A549 (cell line): Measurements from ENCODE around the gene ASGR1. TPM values are rescaled to one million over a fixed set of nuclear protein-coding genes. Genes with fewer than 3 reads are reported as not detected.

Source experiments
- ATAC-seq, 2 experiments: fragments of 200-7000 bp in 1 of 2; fragments of >200 bp in 1 of 2; cut with Nextera tagmentation in 1 of 2; cut with Tn5 transposase in 1 of 2; 3 replicates each; pipeline versions ENCODE4 v1.8.0 to v1.9.1; 2018 to 2020; ENCODE audit warnings: mild to moderate bottlenecking in 1 of 2, moderate library complexity in 1 of 2
- CTCF ChIA-PET: fragments of 300-600 bp; sonication (Branson Sonifier 250); formaldehyde crosslinking; extraction: SDS; loops from one replicate; lab custom pipeline; 2021; ENCODE audit warnings: antibody characterized with exemption, inconsistent platforms; lab: Yijun Ruan, JAX
- POLR2A ChIA-PET: fragments of 350-600 bp; formaldehyde crosslinking; extraction: SDS; loops from one replicate; lab custom pipeline; 2021; ENCODE audit warnings: antibody characterized with exemption, inconsistent platforms; lab: Yijun Ruan, JAX
- DNase-seq, 2 experiments: peaks; one replicate each; pipeline versions ENCODE4 v3.0.0 to v3.0.0-alpha.2; 2011 to 2016; ENCODE audit warnings: low read depth in 1 of 2, low spot score in 1 of 2
- FAIRE-seq: peaks from 2 replicates; lab custom pipeline; 2011; peaks lifted over from hg19 to GRCh38; lab: Jason Lieb, UNC
- H3K27ac ChIP-seq, 2 experiments: fragments of >200 bp; sonication (Bioruptor Twin); formaldehyde crosslinking; 3 replicates each; pipeline ENCODE4 v1.5.1; 2016 to 2017
- H3K4me1 ChIP-seq: fragments of >200 bp; sonication (Bioruptor Twin); formaldehyde crosslinking; 3 replicates; pipeline ENCODE4 v1.6.1; 2016
- H3K4me2 ChIP-seq: fragments of >200 bp; sonication (Bioruptor Twin); formaldehyde crosslinking; 3 replicates; pipeline ENCODE4 v1.6.1; 2016
- H3K4me3 ChIP-seq: fragments of >200 bp; sonication (Bioruptor Twin); formaldehyde crosslinking; 3 replicates; pipeline ENCODE4 v1.5.1; 2016
- H3K9me3 ChIP-seq: fragments of >200 bp; sonication (Bioruptor Twin); formaldehyde crosslinking; 3 replicates; pipeline ENCODE4 v1.6.1; 2016
- CBX2 ChIP-seq: fragments of 200-600 bp; sonication (generic); IDR thresholded peaks from 2 replicates; pipeline ENCODE4 v1.6.1; 2016; ENCODE audit warnings: low read depth, mild to moderate bottlenecking, borderline replicate concordance
- CEBPB ChIP-seq, 2 experiments: fragments of >200 bp in 1 of 2; sonication (Bioruptor Twin) in 1 of 2; formaldehyde crosslinking in 1 of 2; IDR thresholded peaks; 2 replicates each; pipeline ENCODE4 v1.6.1; 2012 to 2016
- CHD2 ChIP-seq: fragments of 150-350 bp; IDR thresholded peaks from 2 replicates; pipeline ENCODE4 v1.6.1; 2014; ENCODE audit warnings: low read length; ENCODE audit not compliant: partially characterized antibody
- EP300 ChIP-seq, 2 experiments: fragments of >200 bp; sonication (Bioruptor Twin); formaldehyde crosslinking; IDR thresholded peaks; 2 replicates in 1 of 2; 3 replicates in 1 of 2; pipeline ENCODE4 v1.6.1; 2016 to 2017
- FOSL2 ChIP-seq, 2 experiments: fragments of 450-650 bp in 1 of 2; fragments of >200 bp in 1 of 2; sonication (Bioruptor Twin) in 1 of 2; formaldehyde crosslinking; IDR thresholded peaks; 2 replicates each; pipeline versions ENCODE4 v1.5.0 to v1.6.1; 2016 to 2020; ENCODE audit warnings: mild to moderate bottlenecking in 1 of 2, moderate library complexity in 1 of 2
- FOXS1 ChIP-seq: fragments of 250-450 bp; sonication (Bioruptor Pico); IDR thresholded peaks from 2 replicates; pipeline ENCODE4 v1.5.0; 2020; ENCODE audit warnings: mild to moderate bottlenecking, moderate library complexity
- GATA3 ChIP-seq: IDR thresholded peaks from 2 replicates; pipeline ENCODE4 v1.6.1; 2012; ENCODE audit warnings: borderline replicate concordance
- HOXB13 ChIP-seq: fragments of 250-450 bp; sonication (Bioruptor Pico); IDR thresholded peaks from 2 replicates; pipeline ENCODE4 v1.5.0; 2020; ENCODE audit warnings: low read depth, mild to moderate bottlenecking, moderate library complexity
- JUN ChIP-seq, 2 experiments: fragments of >200 bp; sonication (Bioruptor Twin); formaldehyde crosslinking; IDR thresholded peaks; 2 replicates in 1 of 2; 3 replicates in 1 of 2; pipeline ENCODE4 v1.6.1; 2016 to 2017
- JUNB ChIP-seq: fragments of >200 bp; sonication (Bioruptor Twin); formaldehyde crosslinking; IDR thresholded peaks from 2 replicates; pipeline ENCODE4 v1.6.1; 2016
- KDM1A ChIP-seq: fragments of 200-600 bp; sonication (generic); IDR thresholded peaks from 2 replicates; pipeline ENCODE4 v1.6.1; 2016; ENCODE audit warnings: low read depth, mild to moderate bottlenecking
- MAFK ChIP-seq: fragments of 450-650 bp; IDR thresholded peaks from 2 replicates; pipeline ENCODE4 v1.6.1; 2014; ENCODE audit not compliant: partially characterized antibody
- MAX ChIP-seq: IDR thresholded peaks from 2 replicates; pipeline ENCODE4 v1.6.1; 2012
- MAZ ChIP-seq: fragments of 150-350 bp; IDR thresholded peaks from 2 replicates; pipeline ENCODE4 v1.6.1; 2014; ENCODE audit warnings: antibody characterized with exemption, low read depth, low read length, borderline replicate concordance
- MYC ChIP-seq: IDR thresholded peaks from 2 replicates; pipeline ENCODE4 v1.6.1; 2012; ENCODE audit warnings: mild to moderate bottlenecking, inconsistent platforms, low read length, improper control_type of control experiment, borderline replicate concordance
- NR3C1 ChIP-seq: fragments of >200 bp; sonication (Bioruptor Twin); formaldehyde crosslinking; IDR thresholded peaks from 3 replicates; pipeline ENCODE4 v1.6.1; 2017
- PHF8 ChIP-seq: fragments of 200-600 bp; sonication (generic); IDR thresholded peaks from 2 replicates; pipeline ENCODE4 v1.6.1; 2016; ENCODE audit warnings: low read depth, mild to moderate bottlenecking, antibody characterized with exemption, moderate library complexity, borderline replicate concordance
- RAD21 ChIP-seq, 2 experiments: fragments of >200 bp in 1 of 2; sonication (Bioruptor Twin) in 1 of 2; formaldehyde crosslinking in 1 of 2; IDR thresholded peaks in 1 of 2; conservative IDR thresholded peaks in 1 of 2; 2 replicates in 1 of 2; 3 replicates in 1 of 2; pipeline ENCODE4 v1.6.1; 2012 to 2018; ENCODE audit warnings: inconsistent platforms in 1 of 2
- RFX5 ChIP-seq: fragments of 450-650 bp; IDR thresholded peaks from 2 replicates; pipeline ENCODE4 v1.7.1; 2014; ENCODE audit warnings: antibody characterized with exemption, mild to moderate bottlenecking, moderate library complexity
- SMC3 ChIP-seq: fragments of >200 bp; sonication (Bioruptor Twin); formaldehyde crosslinking; IDR thresholded peaks from 3 replicates; pipeline ENCODE4 v1.6.1; 2018; ENCODE audit warnings: inconsistent platforms
- TFCP2L1 ChIP-seq: fragments of 250-450 bp; sonication (Bioruptor Pico); IDR thresholded peaks from 2 replicates; pipeline ENCODE4 v1.5.0; 2021; ENCODE audit warnings: mild to moderate bottlenecking
- ZFP36 ChIP-seq: fragments of 450-650 bp; IDR thresholded peaks from 2 replicates; pipeline ENCODE4 v1.6.1; 2014; ENCODE audit warnings: borderline replicate concordance; ENCODE audit not compliant: partially characterized antibody
- WGBS: methylation state at CpG from one replicate; pipeline ENCODE4 v1.1.6; 2017; ENCODE audit errors: missing lambda C conversion rate; 5-methylcytosine and 5-hydroxymethylcytosine counted together
- polyA plus RNA-seq, 4 experiments: library from polyadenylated mRNA; depleted of rRNA in 3 of 4; stranded (reverse); fragments of >200 nt; fragmentation: RNase III in 1 of 4; extraction: RNeasy Plus Mini Kit Qiagen cat#74134 plus additional on column Dnase treatment in 1 of 4; gene quantifications; 2 replicates in 3 of 4; 3 replicates in 1 of 4; pipeline ENCODE4 v1.2.3, GENCODE V29; 2011 to 2017
- TF ChIP-seq, protein P1 (sequence below): fragments of >200 bp; sonication (Bioruptor Twin); formaldehyde crosslinking; IDR thresholded peaks from 3 replicates; pipeline ENCODE4 v1.5.1; 2016

ASGR1 gene
- polyA plus RNA-seq, 2 of the 4 experiments (the other 2 are of a cell fraction), result 1.6 to 2.6 TPM

DNA sequence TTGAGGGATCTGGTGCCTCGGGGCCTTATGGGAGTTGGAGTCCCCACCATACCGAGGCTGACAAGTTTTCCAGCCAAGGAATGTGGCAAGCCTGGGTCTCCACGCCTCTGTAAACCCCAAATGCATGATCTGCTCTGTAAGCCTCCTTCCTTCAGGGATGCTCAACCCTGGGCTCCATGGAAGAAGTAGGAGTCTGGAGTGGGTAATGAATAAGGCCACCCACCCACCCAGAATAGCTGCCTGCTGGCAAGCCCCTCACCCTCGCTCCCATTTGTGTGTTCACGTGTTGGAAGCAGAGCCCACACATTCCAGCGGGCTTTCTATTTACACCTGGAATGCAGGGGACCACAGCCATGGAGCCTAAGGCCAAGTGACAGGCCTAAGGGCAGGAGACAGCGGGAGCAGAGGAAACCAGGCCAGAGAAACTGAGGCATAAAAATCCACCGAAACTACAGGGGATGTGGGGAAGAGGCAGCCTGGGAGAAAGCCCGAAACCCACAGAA, 36.0 kb upstream of the ASGR1 start:
- peak overlapping the region; percentile 96 for H3K4me2 ChIP-seq
- TF ChIP-seq MAX (peak; percentile 19), EP300 (IDR thresholded peaks at IDR 0.05) (no peak), CEBPB (IDR thresholded peaks at IDR 0.05) (peak in 1 of 2 experiments; percentile 32; a peak in 1 of 4 replicates)
- TF ChIP-seq, all 56 proteins: peak for 2
- Histone ChIP-seq H3K9me3 (no peaks in the 10 kb centered on the region), H3K4me1 (peaks cover 43% of the 10 kb centered on the region), H3K27ac (peak overlapping the region; percentile 8 to 98; a peak in 3 of 6 replicates), H3K4me3 (peak overlapping the region; percentile 47; the same call in 1 of the 3 replicates)
- ChIA-PET CTCF (interaction anchor here (0.6 to 3.7 kb wide), 17 partner anchors 9 to 566 kb away, joined by 3 to 24 read pairs (median 5); partner anchors contain the start of genes PHF23 and SLC16A11), POLR2A (interaction anchor here (0.7 to 1.2 kb wide), 4 partner anchors 9 to 31 kb away, joined by 3 to 4 read pairs (median 3); partner anchors contain the start of gene DVL2)
- FAIRE-seq (peak; percentile 99), DNase-seq (no peak), ATAC-seq (no peak)
- 27% methylated on average over 9 of the region's 9 CpGs for WGBS

- DNase-seq (peak; percentile 99 to 100), FAIRE-seq (peak; percentile 91), ATAC-seq (peak; percentile 75 to 89)
- peaks cover 43% of the 10 kb centered on the region for H3K4me1 ChIP-seq
- 0% methylated on average over 40 of the region's 45 CpGs for WGBS
- H3K4me2 ChIP-seq, result peak overlapping the region; percentile 96
- peak overlapping the region; percentile 47 for H3K4me3 ChIP-seq
- no peaks in the 10 kb centered on the region for H3K9me3 ChIP-seq
- ChIA-PET POLR2A (interaction anchor here (0.5 to 1.2 kb wide), 6 partner anchors 9 to 69 kb away, joined by 3 to 4 read pairs (median 3); partner anchors contain the start of gene DVL2), CTCF (interaction anchor here (0.6 to 3.7 kb wide), 19 partner anchors 10 to 169 kb away, joined by 3 to 24 read pairs (median 5); partner anchors contain the start of genes DVL2, PHF23 and SLC16A11)
- H3K27ac ChIP-seq, result peak overlapping the region; percentile 61 to 79
- peak; percentile 64 for TF ChIP-seq CHD2
- peak; percentile 97 for TF ChIP-seq RFX5
- TF ChIP-seq, protein P1, sequence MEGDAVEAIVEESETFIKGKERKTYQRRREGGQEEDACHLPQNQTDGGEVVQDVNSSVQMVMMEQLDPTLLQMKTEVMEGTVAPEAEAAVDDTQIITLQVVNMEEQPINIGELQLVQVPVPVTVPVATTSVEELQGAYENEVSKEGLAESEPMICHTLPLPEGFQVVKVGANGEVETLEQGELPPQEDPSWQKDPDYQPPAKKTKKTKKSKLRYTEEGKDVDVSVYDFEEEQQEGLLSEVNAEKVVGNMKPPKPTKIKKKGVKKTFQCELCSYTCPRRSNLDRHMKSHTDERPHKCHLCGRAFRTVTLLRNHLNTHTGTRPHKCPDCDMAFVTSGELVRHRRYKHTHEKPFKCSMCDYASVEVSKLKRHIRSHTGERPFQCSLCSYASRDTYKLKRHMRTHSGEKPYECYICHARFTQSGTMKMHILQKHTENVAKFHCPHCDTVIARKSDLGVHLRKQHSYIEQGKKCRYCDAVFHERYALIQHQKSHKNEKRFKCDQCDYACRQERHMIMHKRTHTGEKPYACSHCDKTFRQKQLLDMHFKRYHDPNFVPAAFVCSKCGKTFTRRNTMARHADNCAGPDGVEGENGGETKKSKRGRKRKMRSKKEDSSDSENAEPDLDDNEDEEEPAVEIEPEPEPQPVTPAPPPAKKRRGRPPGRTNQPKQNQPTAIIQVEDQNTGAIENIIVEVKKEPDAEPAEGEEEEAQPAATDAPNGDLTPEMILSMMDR, result peak; percentile 53
- TF ChIP-seq MYC, result peak; percentile 58; the same call in 1 of the 2 replicates
- TF ChIP-seq MAZ, result peak; percentile 56; the same call in 1 of the 2 replicates
- TF ChIP-seq PHF8, result no peak
- TF ChIP-seq CEBPB (IDR thresholded peaks at IDR 0.05), result no peak
- TF ChIP-seq ZFP36, result peak; percentile 14
- peak; percentile 30; the same call in 1 of the 2 replicates for TF ChIP-seq KDM1A
- TF ChIP-seq RAD21 (conservative IDR thresholded peaks at IDR 0.05 in 1 of 2, IDR thresholded peaks at IDR 0.05 in 1 of 2), result peak; percentile 34 to 42; a peak in 2 of 5 replicates
- TF ChIP-seq SMC3, result peak; percentile 39
- TF ChIP-seq FOSL2 (IDR thresholded peaks at IDR 0.05), result no peak
- TF ChIP-seq FOSL2 (CRISPR knock-in tag; IDR thresholded peaks at IDR 0.05), result no peak
- TF ChIP-seq CBX2, result no peak
- peak; percentile 70 for TF ChIP-seq MAX
- TF ChIP-seq, all 56 proteins: peak for 10
Observed at GRCh38 chr17:7214300-7215135, 35.3 kb upstream of the ASGR1 start.

DNA sequence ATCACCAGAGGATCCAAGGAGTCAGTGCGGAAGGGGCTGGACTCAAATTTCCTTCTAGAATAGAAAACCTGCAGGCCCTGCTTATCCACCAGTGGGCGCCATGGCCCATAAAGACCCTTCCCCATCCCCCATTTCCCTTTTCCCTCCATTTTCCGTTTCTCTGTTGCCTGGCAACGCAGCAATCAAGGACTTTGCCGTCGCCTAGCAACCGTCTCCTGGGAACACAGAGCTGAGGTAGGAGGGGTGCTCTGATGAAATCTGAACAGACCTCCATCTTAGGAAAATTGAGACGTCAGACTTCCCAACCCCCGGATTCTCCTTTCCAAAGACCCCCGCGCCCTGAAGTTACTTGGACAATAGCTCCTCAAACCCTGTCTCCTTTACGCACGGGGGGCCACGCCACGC, 34.7 kb upstream of the ASGR1 start:
- Histone ChIP-seq H3K4me3 (peak overlapping the region; percentile 47), H3K9me3 (no peaks in the 10 kb centered on the region), H3K27ac (peak overlapping the region; percentile 12 to 79; a peak in 4 of 6 replicates), H3K4me2 (peak overlapping the region; percentile 96), H3K4me1 (peaks cover 37% of the 10 kb centered on the region)
- POLR2A ChIA-PET, result interaction anchor here (0.9 kb wide), 1 partner anchor 43 kb away, joined by 3 read pairs; no protein-coding TSS in a partner anchor
- DNase-seq, result peak; percentile 94 to 96
- CTCF ChIA-PET, result interaction anchor here (0.7 to 3.7 kb wide), 18 partner anchors 10 to 169 kb away, joined by 3 to 24 read pairs (median 4); partner anchors contain the start of genes DVL2, PHF23 and SLC16A11
- ATAC-seq, result peak; percentile 11 to 16; a peak in 4 of 6 replicates
- FAIRE-seq, result peak; percentile 63
- 11% methylated on average over 15 of the region's 15 CpGs for WGBS
- peak; percentile 72 for TF ChIP-seq TFCP2L1 (CRISPR knock-in tag)
- no peak for TF ChIP-seq MAFK
- no peak for TF ChIP-seq FOXS1 (CRISPR knock-in tag)
- TF ChIP-seq HOXB13, result no peak
- TF ChIP-seq SMC3, result peak; percentile 39
- no peak for TF ChIP-seq GATA3
- no peak for TF ChIP-seq MAZ
- no peak for TF ChIP-seq FOSL2 (IDR thresholded peaks at IDR 0.05)
- TF ChIP-seq FOSL2 (CRISPR knock-in tag; IDR thresholded peaks at IDR 0.05), result 0 out of 2 replicates have a peak, but pooled peaks have one; percentile 4
- TF ChIP-seq, protein P1, result peak; percentile 64
- TF ChIP-seq RAD21 (conservative IDR thresholded peaks at IDR 0.05 in 1 of 2, IDR thresholded peaks at IDR 0.05 in 1 of 2), result peak in 1 of 2 experiments; percentile 33; a peak in 1 of 5 replicates
- TF ChIP-seq NR3C1, result no peak
- TF ChIP-seq MAX, result no peak
- no peak for TF ChIP-seq CEBPB (IDR thresholded peaks at IDR 0.05)
- TF ChIP-seq JUN (IDR thresholded peaks at IDR 0.05), result no peak
- no peak for TF ChIP-seq JUNB
- TF ChIP-seq CHD2, result peak; percentile 62
